GM21576 (cell line): ENCODE data around the gene CDC25B.

Experiments
- ATAC-seq: cut with Tn5 transposase; IDR thresholded peaks from one replicate; pipeline ENCODE4 v1.9.1; 2021; ENCODE audit warnings: mild to moderate bottlenecking, moderate library complexity; ENCODE audit not compliant: unreplicated experiment

CDC25B gene

DNA sequence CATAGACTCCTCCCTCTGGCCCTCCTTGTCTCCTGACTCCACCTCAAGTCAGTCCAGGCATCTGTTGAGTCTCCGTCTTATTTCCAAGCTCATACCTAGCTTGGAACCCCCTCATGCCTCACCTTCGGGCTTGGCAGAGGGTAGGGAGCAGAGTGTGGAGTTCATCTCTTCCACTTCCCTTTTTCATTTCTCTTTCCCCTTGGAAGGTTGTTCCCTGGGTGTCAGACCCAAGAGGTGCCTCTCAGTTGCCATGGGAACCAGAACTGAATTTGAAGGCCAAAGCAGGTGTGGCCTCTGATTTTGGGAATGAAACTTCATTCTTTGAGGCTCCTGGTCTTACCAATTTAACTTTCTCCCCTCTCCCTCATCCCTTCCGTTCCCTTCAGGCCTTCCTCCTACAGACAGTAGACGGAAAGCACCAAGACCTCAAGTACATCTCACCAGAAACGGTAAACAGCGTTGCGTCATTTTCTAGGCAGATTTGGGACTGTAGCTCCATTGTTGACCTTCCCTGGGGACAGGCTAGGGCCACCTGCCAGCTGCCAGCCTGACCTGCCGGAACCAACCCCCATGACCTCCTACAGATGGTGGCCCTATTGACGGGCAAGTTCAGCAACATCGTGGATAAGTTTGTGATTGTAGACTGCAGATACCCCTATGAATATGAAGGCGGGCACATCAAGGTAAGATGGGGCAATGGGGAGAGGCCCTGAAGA, 6.6 kb downstream of the CDC25B start:
- ATAC-seq = no peak

DNA sequence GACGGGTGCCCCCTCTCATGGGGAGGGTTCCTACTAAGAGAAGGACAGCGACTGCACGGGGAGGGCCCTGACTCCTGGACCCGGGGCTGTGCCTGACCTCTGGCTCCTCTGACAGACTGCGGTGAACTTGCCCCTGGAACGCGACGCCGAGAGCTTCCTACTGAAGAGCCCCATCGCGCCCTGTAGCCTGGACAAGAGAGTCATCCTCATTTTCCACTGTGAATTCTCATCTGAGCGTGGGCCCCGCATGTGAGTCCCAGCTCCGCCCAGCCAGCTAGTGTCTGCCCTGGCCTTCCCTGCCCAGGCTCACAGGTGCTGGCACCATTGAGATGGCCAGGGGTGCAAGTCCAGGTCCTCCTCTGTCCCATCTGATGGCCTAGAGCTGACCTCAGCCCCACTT, 7.2 kb downstream of the CDC25B start:
- ATAC-seq = no peak

GRCh38 chr20:3803854-3804253, 7.7 kb downstream of the CDC25B start:
- no peak for ATAC-seq

DNA sequence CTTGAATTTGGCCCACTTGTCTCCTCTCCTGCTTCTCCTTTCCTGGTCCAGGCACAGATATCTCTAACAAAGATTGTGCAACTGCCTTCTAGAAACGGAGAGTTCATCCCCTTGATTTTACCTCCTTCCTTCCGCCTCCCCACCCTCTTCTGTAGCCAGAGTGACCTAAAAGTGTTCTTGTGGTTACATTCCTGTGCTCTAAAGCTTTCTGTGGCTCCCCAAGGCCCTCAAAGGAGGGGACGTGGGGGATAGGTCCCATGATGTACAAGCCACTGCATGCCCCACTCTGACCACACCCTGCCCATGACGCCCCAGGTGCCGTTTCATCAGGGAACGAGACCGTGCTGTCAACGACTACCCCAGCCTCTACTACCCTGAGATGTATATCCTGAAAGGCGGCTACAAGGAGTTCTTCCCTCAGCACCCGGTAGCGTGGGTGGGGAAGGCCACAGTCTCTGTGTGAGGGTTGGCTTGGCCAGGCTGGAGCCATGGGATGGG, 8.2 kb downstream of the CDC25B start:
- no peak for ATAC-seq

DNA sequence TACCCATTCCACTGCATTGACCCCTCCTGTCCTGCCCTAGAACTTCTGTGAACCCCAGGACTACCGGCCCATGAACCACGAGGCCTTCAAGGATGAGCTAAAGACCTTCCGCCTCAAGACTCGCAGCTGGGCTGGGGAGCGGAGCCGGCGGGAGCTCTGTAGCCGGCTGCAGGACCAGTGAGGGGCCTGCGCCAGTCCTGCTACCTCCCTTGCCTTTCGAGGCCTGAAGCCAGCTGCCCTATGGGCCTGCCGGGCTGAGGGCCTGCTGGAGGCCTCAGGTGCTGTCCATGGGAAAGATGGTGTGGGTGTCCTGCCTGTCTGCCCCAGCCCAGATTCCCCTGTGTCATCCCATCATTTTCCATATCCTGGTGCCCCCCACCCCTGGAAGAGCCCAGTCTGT, 8.7 kb downstream of the CDC25B start:
- no peak for ATAC-seq

DNA sequence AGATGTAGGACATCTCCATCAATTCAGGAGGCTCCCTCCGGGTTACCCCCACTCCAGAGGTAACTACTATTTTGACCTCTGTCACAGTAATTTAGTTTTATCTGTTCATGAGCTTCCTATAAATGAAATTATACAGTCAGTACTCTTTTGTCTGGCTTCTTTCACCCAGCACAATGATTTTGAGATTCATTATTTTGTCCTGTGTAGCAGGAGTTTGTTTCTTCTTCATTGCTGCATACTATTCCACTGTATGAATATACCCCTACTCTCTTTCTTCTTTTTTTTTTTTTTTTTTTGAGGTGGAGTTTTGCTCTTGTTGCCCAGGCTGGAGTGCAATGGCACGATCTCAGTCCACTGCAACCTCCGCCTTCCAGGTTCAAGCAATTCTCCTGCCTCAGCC, 12.4 kb downstream of the CDC25B start:
- no peak for ATAC-seq

GRCh38 chr20:3811467-3812258, 15.6 kb downstream of the CDC25B start:
- ATAC-seq = no peak

GRCh38 chr20:3812259-3812681, 16.2 kb downstream of the CDC25B start:
- ATAC-seq = no peak

GRCh38 chr20:3812975-3813847, 17.1 kb downstream of the CDC25B start:
- ATAC-seq = no peak

DNA sequence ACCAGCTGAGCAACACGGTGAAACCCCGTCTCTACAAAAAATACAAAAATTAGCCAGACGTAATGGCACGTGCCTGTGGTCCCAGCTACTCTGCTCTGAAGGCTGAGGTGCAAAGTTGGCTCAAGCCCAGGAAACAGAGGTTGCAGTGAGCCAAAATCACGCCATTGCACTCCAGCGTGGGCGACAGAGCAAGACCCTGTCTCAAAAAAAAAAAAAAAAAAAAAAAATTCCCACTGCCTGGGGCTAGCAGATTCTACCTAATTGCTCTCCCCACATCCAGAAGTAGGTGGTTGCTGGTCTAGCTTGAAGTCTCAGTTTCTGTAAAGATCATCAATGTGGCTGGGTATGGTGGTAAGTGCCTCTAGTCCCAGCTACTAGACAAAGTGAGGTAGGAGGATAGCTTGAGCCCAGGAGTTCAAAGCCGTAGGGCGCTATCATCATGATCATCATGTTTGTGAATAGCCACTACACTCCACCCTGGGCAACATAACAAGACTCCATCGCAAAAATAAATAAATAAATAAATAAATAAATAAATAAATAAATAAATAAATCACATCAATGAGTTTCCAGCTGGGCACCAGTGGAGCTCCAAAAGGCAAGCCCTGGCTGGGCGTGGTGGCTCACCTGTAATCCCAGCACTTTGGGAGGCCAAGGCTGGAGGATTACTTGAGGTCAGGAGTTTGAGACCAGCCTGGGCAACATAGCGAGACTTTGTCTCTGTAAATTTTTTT, 17.9 kb downstream of the CDC25B start:
- no peak for ATAC-seq

GRCh38 chr20:3814928-3815495, 18.9 kb downstream of the CDC25B start:
- no peak for ATAC-seq

DNA sequence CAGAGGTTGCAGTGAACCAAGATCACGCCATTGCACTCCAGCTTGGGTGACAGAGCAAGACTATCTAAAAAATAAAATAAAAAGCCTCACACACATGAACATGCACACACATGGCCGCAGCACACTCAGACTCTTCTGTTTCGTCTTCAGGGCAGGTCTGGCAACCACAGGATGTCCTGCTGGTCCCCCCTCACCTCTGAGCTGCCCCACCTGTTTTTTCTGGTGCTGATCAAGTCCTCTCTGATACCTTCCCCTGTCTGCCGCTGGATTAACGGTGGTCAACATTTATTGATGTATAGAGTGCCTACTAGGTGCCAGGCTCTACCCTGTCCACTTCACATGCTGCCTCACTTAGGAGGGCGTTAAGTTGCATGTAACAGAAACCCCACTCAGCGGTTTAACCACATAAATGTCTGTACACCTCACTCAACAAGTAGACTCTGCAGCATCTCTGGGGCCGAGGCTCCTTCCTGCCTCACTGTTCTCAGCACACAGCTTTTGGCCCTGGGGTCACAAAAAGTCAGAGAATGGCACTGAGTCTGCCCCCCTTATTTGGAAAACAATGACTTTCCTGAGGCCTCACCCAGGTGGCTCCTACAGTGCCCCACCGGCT, 19.7 kb downstream of the CDC25B start:
- no peak for ATAC-seq

DNA sequence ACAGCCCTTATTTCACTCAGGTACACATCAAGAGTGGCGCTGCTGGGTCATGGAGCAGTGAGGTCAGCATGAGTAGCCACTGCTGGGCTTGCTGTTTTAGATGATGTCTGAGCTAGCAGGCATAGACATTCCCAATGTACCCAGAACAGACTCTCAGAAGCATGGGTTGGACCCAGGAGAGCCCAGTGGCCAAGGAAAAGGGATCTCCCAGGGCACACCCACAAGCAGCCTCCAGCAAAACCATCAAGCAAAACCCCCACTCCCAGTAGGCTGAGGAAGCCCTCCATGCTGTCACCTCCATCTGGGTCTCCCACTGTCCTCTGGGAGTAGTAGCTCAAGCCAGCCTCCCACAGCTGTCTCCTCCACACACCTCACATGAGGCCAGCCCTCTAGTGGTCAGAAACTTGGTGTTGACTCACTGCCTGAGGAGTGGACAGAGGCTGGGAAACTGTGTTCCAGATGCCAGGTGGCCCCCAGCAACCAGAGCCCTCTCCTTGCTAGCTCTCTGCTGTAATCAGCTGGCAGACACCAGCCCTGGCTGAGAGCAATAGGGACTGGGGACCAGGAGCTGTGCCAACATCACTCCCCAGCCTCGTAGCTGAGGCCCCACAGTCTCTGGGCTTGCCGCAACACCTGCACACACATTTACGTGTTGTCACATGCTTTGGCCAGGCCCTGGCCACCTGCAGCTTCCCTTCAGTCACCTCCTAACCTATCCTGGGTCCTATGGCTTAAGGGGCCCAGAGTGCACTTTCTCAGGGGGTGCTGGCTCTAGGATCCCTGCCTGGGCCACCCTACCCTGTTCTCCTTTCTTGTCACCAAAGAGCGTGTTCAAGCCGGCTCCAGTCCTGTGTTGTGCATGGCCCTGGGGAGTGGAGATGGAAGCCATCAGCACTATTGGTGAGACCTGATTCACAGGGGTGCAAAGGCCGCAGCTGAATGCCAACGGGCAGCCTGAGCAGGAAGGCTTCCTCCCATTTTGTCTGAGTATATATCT, 22.3 kb downstream of the CDC25B start:
- no peak for ATAC-seq

DNA sequence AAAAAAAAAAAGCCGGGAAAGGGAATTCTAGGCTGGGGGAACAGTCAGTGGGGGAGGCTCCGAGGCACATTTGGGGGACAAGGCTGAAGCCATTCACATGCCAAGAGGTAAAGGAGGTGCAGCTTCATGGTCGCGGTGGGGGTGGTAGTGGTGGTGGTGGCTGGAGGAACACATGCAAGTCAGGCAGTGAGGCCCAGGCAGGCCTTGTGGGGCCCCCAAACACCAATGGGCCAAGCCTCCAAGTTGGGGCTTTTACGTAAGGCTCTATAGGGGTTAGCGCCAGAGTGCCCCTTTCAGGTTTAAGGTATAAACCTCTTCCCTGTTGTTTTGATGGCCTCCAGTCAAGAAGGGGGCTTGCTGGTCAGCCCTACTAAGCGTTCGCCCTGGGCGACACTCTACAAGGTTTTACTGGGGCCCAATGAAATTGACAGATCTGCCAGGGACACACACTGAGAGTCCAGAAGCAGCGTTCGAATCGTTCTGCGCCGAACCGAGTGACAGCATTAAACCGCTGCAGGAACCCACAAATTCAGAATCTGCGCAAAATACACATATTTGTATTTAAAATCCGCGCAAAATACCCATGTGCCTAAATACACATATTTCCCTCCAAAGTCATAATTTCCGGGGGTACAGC, 23.4 kb downstream of the CDC25B start:
- ATAC-seq = no peak

DNA sequence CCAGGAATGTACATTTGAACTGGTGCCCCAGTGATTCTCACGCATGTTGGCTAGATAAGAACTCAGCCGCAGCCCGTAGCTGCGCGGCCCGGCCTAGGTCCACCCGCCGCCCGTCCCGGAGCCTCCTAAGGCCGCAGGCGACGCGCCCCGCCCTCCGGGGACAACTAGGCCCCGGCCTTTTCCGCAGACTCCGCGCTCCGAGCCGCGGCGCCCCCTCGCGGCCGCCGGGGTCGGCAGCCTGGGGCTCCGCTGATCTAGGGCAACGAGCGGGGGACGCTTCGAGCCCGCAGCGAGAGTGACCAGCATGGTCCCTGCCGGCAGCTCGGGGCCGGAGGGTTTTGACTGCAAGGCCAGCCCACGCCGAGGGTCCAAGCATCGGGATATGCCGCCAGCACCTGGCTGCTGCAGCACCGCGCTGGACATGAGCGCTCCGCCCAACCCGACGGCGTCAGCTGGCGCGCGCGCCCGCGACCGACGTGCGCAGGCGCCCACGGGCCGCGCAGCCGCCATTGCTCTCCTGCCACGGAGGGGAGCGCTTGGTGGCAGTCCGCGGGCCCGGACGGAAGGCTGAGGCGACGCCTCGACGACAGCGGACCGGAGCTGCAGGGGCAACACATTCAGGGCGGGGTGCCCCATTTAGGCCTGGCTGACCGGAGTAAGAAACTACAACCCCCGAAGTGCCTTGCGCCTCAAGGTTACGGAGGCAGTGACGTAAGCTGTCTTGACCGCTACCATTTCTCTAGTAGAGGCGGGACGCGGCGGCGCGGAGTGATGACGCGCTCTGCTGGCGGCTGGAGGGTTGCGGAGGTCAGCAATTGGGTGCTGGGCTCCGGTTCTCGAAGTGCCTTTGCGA, 24.2 kb downstream of the CDC25B start, which contains the start of gene AP5S1:
TSS of gene AP5S1 (plus strand) at position 500 of the 853 bp plus-strand sequence. CDS start 1,571 bp downstream, outside the sequence.
- ATAC-seq = peak; percentile 75

DNA sequence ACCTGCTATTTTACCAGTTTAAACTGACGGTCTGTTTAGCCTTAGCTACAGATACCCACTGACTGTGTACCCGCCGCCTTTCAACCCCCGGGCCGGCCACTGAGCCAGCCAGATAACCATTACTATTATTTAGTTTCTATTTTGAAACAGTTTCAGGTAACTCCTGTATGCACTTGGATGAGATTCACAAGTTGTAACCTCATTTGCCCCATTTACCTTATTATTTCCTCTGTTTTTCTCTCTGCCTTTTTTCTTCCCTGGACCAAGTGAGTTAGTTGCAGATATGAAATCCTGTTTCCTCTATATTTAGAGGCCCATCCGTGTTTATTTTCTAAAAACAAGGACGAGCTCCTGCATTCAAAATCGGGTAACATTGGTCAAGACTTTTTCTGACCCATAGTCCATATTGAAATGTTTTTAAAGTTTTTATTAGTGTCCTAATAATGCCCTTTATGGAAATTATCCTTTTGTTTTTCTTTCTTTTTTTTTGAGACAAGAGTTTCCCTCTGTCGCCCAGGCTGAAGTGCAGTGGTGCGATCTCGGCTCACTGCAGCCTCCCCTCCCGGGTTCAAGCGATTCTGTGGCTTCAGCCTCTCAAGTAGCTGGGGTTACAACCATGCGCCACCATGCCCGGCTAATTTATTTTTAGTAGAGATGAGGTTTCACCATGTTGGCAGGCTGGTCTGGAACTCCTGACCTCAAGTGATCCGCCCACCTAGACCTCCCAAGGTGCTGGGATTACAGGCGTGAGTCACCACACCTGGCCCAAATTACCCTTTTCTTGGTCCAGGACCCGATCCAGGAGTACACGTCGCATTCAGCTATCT, 25.0 kb downstream of the CDC25B start:
- ATAC-seq = no peak
